GM23248 (cell line): ENCODE data around the gene ANO2.

ENCODE experiments used
- EZH2 ChIP-seq: fragments of 200-600 bp; sonication (generic); IDR thresholded peaks from 2 replicates; pipeline ENCODE4 v1.6.1; 2018; ENCODE audit warnings: antibody characterized with exemption, mild to moderate bottlenecking; ENCODE audit not compliant: insufficient read depth, poor library complexity, severe bottlenecking
- EZH2phosphoT487 ChIP-seq: fragments of 200-600 bp; sonication (generic); IDR thresholded peaks from 2 replicates; pipeline ENCODE4 v1.6.1; 2018; ENCODE audit warnings: antibody characterized with exemption, moderate library complexity, mild to moderate bottlenecking, low read depth; ENCODE audit not compliant: insufficient read depth

- TF ChIP-seq EZH2 = no peak
- TF ChIP-seq EZH2phosphoT487 = no peak
Measured at GRCh38 chr12:5656836-5657235, 288.2 kb downstream of the ANO2 start.
